ENCODE results near the gene ATXN7L1.
"Not testable (repeated sequence)": the region's sequence is repeated elsewhere in the genome, so short reads cannot be mapped to it uniquely, and the experiment has no call there.

Gene ATXN7L1

DNA sequence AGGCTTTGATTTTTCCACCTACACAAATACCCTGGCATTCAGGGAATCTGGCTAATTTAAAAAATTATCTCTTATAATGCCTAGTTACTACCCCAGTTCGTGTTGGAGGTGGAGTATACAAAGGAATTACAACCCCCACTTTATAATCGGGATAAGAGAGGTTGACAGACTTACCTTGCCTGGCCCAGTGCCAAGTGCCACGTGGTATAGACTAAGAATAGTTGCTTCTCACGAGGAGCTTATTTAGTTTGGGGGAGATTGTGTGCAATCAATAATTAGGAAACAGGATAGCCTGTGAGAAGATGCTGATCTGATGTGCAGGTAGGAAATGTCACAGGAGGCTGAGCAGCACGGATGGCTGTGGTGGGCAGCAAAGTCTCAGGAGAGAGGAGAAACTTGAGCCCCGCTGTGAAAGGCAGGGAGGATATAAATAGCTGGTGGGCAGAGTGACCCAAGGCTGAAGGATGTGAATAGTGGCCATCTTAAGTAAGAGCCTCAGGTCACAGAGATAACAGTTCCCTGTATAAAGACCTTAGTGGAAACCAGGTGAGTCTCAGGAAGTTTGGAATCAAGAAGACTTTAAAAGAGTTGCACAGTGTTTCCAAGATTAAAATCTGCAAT lies 11.3 kb upstream of the ATXN7L1 start:
- no peak for FAIRE-seq

DNA sequence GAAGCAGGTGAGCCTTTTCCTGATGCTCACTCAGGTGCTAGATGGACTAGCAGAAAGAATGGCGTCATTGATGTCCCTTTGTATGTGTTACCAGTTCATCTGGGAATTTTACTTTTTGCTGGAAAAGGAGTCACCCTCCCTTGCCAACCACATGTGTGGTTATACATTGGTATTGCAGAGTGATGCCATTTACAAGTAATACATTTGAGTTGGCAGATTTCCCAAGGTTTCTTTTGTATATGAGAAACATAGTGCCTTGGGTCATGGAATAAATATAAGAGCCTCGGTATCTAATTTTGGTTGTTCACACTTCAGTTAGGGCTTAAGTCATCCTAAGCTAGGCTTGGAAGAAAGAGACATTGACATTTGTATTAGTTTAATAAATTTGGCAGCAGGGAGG lies 10.4 kb upstream of the ATXN7L1 start:
- no peak for FAIRE-seq

DNA sequence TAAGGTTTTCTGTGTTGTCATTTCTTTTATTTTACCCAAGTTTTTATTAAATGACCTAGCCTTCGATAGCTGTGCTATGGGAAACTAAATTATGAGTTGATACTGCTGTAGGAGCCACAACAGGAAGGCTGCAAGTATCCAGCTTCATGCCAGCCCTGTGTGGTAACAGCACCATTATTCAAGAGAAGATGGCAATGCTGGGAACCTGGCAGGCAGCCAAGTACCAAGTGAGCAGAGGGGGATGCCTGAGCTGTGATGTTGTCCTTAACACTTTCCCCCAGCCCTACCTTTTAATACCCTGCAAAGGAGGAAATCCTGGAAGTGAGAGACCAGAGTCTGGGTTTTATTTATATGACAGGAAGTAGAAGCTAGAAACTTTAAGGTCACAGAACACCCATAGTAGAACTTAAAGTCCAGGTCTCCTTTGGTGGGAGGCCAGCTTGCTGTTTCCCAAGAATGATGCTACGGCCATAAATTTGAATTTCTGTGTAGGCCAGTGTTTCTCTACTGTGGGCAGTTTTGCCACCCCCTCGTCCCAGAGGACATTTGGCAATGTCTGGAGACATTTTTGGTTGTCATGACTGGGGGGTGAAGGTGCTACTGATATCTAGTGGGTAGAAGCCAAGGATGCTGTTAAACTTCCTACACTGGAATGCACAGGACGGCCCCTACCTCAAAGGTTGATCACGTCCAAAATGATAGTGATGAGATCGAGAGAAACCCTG lies 9.2 kb upstream of the ATXN7L1 start:
- no peak for FAIRE-seq

DNA sequence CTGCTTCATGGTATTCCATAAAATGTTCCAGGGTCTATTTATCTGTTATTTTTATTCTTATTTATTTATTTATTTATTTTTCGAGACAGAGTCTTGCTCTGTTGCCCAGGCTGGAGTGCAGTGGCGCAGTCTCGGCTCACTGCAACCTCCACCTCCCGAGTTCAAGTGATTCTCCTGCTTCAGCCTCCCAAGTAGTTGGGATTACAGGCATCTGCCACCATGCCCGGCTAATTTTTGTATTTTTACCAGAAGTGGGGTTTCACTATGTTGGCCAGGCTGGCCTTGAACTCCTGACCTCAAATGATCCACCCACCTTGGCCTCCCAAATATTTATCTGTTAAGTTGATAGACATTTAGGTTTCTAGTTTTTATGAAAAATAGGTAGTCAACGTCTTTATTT lies 6.8 kb upstream of the ATXN7L1 start:
- FAIRE-seq, result not testable (repeated sequence)

DNA sequence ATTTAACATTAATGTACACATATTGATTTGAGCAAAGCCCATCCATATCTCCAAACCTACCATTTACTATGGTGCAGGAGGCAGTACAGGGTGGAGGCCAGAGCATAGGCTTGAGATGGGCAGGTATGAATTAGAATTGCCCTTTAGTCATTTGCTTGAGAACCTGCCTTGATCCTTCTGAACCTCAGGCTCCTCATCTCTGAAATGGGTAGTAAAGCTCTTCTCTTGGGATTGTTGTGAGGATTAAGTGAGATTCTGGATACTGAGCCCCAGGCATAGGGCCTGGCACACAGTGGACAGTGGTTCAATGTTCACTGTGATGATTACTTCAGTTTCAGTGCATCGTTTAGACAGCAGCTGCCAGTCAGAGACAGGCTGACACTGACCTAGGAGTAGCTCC lies 5.0 kb upstream of the ATXN7L1 start:
- FAIRE-seq, result no peak

DNA sequence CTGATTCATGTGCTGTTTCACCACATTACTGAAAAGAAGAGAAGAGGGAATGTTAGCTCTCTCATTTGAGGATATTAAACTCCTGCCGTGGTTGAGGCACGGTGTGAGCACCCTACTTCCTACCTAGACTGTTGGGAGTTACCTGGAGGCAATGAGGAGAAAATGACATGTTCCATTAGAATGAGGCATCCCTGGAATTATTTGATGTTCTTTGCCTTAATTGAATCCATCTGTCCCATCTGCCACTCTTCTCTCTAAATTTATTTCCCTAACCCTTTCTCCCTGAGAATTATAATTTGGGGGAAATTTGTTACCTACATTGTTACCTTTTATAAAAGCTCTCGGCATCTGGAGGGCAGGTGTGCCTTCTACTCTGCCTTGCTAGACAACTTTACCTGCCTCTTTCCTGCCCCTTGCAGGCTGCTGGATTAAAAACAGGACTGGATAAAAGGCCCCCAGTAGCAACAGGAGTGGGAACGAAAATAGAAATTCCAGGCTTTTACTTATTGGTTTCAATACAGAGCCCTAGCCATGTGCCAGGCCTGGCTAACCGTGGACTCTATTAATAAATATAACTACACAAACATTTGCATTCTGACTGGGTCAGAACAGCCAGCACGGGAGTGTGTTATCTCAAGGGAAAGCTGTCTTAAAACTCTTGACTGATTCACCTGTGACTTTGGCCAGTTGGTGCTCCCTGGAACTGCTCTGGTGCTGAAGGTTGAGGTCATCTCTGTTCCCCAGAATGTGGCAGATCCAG lies 4.4 kb upstream of the ATXN7L1 start:
- no peak for FAIRE-seq

DNA sequence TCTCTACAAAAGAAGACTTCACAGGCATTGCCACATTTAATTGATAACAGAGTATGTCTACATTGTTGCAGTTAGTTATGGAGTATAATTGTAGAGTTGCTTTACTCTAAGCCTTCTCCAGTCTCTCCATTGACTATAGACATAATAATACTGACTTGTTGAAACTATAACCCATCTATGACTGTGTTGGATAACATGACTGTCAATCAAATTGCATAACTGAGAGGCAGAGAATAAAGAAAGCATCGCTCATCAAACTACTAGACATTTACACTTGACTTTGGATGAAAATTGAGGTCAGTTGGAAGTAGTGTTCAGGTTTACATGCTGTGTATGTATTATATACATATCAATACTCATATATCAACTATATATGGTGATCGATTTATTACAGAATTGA lies 3.4 kb upstream of the ATXN7L1 start:
- FAIRE-seq, result no peak

DNA sequence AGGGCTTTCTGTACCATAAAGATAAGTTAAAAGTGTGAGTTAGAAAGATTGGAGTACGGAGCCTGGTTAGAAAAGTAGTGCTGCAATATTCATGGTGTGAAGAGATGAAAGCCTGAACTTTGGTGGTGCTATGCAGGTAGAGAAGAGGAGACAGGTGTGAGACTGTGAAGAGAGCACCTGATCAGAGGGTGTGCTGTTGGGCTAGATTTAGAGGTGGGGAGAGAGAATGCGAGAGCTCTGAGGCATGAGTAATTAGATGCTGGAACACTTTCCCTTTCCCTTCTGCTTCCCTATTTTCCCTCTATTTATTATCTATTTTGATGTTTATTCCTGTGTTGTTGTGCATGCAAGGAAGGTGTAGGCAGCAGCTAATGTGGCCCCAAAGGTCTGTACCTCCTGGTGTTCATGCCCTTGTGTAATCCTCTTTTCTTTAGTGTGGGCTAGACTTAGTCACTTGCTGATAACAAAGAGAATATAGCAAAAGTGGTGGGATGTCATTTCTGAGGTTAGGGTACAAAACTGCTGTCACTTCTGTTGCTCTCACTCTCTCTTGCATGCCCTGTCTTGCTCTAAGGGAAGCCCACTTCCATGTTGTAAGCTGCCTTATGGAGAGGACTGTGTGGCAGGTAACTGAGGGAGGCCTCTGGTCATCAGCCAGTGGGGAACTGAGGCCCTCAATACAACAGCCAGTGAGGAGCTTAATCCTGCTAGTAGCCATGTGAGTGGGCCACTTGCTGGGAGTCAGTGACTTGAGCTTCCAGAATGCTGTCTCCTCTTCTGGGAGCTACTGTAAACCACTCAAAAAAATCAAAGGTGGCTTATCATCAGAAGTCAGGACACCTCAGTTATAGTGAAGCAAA lies 2.6 kb upstream of the ATXN7L1 start:
- no peak for FAIRE-seq

DNA sequence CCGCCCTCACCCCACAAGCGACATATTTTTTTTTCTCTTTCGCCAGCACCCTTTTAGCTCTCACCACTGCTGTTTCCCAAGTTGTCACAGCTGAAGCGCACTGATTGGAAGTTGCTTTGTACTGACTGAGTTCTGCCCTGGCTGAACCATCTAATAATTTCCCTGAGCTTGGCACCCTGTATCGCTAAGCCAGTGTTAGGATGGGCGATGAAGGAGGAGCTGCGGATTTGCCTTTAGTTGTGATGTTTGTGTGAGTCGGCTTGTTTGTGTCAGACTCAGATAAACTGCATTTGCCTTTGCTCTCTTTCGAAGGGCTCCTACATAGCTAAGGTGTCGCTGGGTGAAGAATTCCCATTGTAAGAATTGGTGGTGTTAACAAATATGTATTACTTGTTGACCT lies 1.3 kb upstream of the ATXN7L1 start:
- FAIRE-seq, result no peak

DNA sequence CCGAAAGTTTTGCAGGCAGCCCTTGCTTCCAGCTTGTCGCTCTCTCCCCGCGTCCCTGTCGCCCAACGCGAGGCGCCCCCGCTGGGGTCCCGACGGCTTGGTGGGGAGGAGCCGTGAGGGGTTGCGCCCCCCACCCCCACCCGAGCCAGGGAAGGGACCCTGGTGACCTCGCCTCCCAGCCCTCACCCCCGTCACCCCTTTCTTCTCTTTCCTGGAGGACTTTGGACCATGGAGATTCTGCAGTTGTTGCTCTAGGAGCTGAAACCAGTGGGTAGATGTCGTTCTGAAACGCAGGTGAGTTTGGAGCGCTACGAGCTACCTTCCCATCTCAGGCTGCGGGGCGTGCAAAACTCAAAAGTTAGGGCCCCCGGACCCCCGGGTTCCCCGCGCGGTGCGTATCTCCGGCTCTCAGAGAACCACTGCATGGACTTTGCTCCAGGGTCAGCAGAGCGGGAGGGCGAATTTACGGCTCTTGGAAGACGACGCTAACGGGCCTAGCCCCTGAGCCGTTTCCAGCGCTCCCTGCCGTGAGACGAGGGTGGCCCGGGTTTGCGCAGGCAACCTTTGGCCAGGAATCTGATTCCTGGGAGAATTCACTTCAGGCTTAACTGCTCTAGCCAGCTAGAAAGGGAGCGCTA lies 684 bp upstream of the ATXN7L1 start:
- no peak for FAIRE-seq

DNA sequence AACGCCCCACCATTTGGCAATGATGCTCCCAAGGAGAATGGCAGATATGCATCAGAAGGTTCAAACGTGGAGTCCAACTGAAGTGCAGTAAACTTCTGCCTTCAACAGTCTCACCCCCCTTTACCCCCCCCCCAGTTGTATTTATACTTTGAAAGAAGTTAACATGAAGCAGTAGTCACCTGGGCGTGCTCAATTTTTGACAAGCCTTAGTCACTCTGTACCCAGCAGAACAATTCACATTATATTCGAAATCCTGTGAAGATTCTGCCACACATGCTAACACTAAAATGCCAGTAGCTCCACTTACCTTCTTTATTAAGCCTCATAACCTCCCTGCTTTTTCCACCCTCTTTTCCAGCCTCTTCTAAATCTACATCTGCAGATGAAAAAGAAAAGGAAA lies 894 bp downstream of the ATXN7L1 start:
- no peak for FAIRE-seq

DNA sequence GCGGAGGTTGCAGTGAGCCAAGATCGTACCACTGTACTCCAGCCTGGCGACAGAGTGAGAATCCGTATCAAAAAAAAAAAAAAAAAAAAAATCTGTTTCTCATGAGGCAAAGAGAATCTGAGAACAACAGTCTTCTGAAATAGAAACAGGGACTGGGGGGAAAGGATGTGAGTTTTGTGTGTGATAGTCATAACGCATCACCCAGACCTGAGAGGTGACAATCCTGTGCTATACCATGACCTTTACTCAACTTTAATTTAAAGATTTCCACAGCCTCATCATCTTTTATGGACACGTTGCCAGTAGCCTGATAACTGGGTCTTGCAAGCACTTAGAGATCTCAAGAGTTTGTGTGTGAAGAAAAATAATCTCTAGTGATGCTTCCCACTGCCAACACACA lies 2.3 kb downstream of the ATXN7L1 start:
- FAIRE-seq, result no peak

DNA sequence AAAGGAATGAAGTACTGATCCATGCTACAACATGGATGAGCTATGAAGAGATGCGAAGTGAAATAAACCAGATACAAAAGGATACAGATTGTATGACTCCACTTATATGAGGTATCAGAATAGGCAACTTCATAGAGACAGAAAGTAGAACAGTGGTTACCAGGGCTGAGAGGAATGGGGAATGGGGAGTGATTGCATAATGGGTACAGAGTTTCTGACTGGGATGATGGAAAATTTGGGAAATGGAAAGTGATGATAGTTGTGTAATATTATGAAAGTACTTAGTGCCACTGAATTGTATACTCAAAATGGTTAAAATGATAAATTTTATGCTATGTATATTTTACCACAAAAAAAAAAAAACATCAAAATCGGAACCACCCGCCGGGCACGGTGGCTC lies 3.9 kb downstream of the ATXN7L1 start:
- no peak for FAIRE-seq

DNA sequence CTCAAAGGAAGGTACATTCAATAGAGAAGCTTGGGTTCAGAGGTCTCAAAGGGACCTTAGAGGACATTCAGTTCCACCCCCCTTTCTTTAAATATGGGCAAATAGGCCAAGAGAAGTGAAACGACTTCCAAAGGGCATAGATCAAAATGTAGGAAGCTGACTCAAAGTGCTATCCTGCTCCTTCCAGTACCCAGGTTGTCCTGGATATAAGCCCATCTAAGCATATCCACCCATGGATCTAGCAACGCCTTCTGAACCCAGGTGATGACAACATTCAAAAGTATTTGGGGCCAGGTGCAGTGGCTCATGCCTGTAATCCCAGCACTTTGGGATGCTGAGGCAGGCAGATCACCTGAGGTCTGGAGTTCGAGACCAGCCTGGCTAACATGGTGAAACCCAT lies 5.3 kb downstream of the ATXN7L1 start:
- no peak for FAIRE-seq

DNA sequence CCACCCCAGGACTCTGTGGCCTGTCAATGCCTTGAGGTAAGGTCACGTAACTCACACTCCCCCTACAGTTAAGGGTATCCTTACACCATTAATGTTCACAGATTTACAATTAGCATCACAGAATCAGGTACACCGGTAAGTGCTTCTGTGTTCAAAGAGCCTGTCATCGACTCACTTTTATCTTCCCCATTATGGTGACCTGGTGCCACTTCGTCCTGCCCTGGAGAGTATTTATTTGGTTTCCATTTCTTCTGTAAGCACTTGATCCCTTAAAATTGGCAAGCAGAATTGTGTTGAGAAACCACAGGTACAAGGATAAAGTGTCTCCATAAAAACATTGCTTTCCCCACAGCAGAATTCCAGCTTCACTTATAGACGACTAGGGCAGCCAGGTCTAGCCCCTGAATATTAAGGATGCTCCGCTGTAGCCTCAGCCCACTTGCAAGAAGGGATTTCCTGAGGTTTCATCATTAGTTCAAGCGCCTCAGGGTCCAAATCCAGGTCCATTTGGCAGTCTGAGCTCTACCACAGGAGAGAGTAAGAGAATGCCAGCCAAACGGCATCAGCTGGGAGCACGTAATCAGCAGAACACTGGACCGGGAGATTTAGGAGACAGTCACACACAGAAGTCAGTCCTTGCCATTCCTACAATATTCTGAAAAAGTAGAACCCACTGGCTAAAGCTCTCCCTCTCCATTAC lies 10.1 kb downstream of the ATXN7L1 start:
- FAIRE-seq, result no peak

DNA sequence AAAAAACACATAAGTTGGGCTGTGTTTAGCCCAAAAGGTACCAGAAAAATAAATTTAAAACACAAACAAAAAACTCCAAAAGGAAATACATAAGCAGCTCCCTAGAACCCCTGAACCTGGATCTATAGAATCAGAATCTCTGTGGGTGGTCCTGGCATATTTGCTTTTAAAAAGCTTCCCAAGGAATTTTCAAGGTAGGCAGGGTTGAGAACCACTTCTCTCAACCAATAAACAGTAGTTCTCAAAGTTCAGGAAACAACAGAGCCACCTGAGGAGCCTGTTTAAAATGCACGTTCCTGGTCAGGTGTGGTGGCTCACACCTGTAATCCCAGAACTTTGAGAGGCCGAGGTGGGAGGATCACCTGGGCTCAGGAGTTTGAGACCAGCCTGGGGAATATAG lies 12.5 kb downstream of the ATXN7L1 start:
- FAIRE-seq, result no peak

DNA sequence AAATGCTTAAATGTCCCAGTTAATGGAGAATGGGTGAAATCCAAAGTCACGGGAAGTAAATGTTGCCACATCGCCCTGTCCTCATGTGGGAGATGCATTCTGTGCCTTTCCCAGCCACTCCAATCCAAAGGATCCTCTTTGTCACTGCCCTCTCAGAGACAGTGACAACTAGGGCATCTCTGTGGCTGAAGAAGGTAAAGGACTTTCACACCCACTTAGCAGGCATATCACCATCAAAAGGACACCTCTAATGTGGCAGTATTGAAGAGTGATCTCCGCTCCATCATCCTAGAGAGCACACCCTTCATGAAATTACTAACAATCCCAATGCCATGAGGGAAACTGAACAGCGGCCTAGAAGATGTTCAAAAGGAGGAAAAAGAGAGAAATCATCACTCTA lies 13.6 kb downstream of the ATXN7L1 start:
- FAIRE-seq, result no peak

DNA sequence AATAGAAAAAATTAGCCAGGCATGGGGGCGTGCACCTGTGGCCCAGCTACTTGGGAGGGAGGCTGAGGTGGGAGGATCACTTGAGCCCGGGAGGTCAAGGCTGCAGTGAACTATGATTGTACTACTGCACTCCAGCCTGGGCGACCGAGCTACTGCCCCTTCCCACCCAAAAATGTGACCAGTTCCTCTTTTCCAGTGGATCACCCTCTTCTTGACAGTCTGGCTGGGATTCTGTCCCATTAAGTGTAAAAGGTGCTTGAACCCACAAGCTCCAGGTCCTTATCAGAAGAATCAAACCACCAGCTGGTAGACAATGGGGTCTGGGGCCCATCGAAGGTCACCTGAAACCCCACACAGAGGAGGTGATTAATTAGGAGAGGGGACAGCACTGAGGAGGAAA lies 14.1 kb downstream of the ATXN7L1 start:
- FAIRE-seq, result no peak

DNA sequence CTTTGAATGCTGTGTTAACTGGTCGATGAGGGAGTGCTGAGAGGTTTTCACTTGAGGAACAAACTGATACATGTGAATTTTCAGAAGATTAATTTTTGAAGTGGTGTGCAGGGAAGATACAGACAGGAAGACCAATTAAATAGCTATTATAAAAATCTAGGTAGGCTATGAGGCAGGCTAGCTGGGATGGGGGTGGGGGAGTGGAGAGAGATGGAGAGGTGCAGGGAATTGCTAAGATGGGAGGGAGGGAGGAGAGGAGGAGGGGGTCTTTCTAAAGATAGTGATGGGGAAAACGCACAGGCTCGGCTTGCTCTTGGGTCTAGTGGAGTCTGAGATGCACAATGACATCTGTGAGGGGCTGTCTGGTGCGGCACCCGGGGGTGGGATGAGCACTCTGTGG lies 15.2 kb downstream of the ATXN7L1 start:
- FAIRE-seq, result no peak

DNA sequence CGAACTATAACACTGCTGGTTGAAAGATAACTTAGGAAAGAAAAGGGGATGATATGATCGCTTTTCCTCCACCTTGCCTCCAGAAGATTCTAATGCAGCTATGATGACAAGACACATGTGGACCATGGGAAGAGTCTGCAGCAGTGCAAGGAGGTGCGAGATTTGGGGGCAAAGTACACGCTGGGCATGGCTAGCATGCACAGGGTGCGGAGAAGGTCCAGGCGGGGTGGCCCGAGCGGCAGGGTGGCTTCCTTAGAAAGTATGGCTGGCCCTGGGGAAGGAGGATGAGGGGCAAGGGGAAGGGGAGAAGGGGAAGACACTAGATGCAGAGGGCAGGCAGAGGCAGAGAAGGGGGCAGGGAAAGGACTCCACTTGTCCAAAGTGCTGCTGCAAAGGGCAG lies 15.6 kb downstream of the ATXN7L1 start:
- no peak for FAIRE-seq

DNA sequence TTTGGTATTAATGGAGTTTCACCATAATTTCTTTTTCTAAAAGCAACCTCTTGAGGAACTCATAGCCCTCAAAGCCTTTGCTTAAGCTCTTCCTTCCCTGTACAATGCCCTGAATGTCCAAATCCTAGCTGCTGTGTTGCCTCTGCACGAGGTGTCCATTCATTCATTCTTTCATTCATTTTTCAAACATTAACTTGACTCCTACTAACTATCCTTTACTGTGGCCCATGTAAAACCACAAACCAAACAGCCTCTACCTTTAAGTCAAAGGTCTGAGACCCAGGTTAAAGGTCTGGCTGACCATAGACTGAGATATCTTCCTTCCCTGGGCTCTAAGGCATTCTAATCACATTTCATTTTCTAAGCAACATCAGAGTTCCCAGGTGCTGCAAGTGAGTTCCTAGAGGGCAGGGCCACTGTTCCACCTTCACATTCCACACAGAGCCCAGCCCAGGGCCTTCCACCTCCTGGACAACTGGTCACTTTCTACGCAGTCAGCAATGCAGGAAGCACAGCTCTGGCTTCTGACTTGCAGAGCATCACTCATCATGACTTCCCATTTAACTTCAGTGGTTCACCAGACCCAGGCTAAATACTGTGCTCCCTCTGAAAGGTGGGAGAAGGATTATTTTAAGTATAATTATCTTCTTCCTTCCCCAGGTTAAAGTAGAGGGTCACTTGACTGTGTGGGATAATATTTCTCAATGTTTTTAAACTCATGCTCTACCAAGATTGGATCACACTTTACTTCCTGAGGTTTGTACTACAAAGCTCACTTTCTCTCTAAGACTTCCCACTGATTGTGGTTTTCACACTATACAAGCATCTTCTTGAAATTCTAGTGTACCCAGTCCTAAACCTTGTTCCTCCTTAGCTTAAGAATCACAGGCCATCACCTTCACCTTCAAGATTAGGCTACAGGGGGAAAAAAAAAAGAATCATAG lies 19.1 kb downstream of the ATXN7L1 start:
- no peak for FAIRE-seq

Data from A204.1 (cell line).